ENCODE measurements around the gene ZBTB20.

DNA sequence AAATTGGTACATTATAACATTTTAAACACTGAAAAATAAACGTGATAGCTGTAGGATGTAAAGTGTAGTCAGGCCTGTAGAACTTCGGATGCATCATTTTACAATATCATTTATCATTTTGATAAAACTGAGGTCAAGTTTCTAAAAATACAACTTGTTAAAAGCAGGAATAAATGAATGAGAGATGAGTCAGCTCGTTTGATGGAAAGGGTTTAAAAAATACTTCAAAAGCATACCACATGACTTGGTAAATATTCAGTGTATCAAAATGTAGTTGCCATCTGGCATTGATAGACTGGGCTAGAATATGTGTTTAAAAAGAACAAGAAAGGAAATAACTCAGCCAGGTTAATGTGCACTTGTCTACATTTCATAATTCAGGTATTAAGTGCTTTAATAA, 496.3 kb downstream of the ZBTB20 start:
- TF ChIP-seq CTCF (IDR thresholded peaks at IDR 0.05) (no peak), POLR2A (IDR thresholded peaks at IDR 0.05) (no peak)

All from thyroid gland (tissue), 4 donors.